Breast epithelium (tissue), 4 donors: ENCODE measurements around the gene HDAC9. TPM values are rescaled to one million over a fixed set of nuclear protein-coding genes. Genes with fewer than 3 reads are reported as not detected.

Experiments used
- DNase-seq, 2 donors: peaks; one replicate each; pipeline ENCODE4 v3.0.0-alpha.2; 2019; ENCODE audit warnings: low spot score in 2 of 2
- H3K27ac ChIP-seq, 2 donors: fragments of 200-600 bp; sonication (generic) in 1 of 2; one replicate each; pipeline ENCODE4 v1.5.1; 2016 to 2019; ENCODE audit warnings: mild to moderate bottlenecking in 1 of 2
- H3K27me3 ChIP-seq, 2 donors: fragments of 200-600 bp; sonication (generic) in 1 of 2; one replicate each; pipeline versions ENCODE4 v1.5.1 to v1.6.0; 2017 to 2019; ENCODE audit warnings: control low read depth in 1 of 2, mild to moderate bottlenecking in 1 of 2
- H3K36me3 ChIP-seq: fragments of 200-600 bp; one replicate; pipeline ENCODE4 v1.5.1; 2019
- H3K4me1 ChIP-seq, 2 donors: fragments of 200-600 bp; sonication (generic); one replicate each; pipeline ENCODE4 v1.5.1; 2016 to 2019; ENCODE audit warnings: control low read depth in 1 of 2
- H3K4me3 ChIP-seq, 3 donors: fragments of 200-600 bp; sonication (generic); 1 replicate in 2 of 3; 2 replicates in 1 of 3; pipeline ENCODE4 v1.5.1; 2016 to 2019; ENCODE audit warnings: mild to moderate bottlenecking in 3 of 3, moderate library complexity in 2 of 3
- H3K9me3 ChIP-seq, 2 donors: fragments of 200-600 bp; sonication (generic) in 1 of 2; one replicate each; pipeline ENCODE4 v1.5.1; 2016 to 2019; ENCODE audit warnings: control low read depth in 1 of 2
- POLR2A ChIP-seq: fragments of 450-650 bp; IDR thresholded peaks from one replicate; pipeline ENCODE4 v1.6.1; 2016; ENCODE audit warnings: antibody characterized with exemption, mild to moderate bottlenecking, moderate library complexity
- POLR2AphosphoS5 ChIP-seq, 3 donors: sonication (generic); formaldehyde crosslinking; IDR thresholded peaks; one replicate each; pipeline ENCODE4 v1.6.1; 2017; ENCODE audit warnings: antibody characterized with exemption in 3 of 3
- intact Hi-C: fragments of 100-400 bp; cut with DNase I; formaldehyde crosslinking; loops from one replicate; pipeline ENCODE4 v1.15.1; 2023; ENCODE audit warnings: low total_unique reads
- total RNA-seq, 3 donors: library from RNA; depleted of rRNA; stranded (reverse); fragments of >200 nt; gene quantifications; one replicate each; pipeline ENCODE4 v1.1.0, GENCODE V29; 2016
- TF ChIP-seq, protein P1 (sequence below), 3 donors: fragments of 450-650 bp; IDR thresholded peaks; one replicate each; pipeline ENCODE4 v1.5.1; 2016 to 2017; ENCODE audit warnings: antibody characterized with exemption in 3 of 3, mild to moderate bottlenecking in 3 of 3, moderate library complexity in 3 of 3

Gene HDAC9
- total RNA-seq, 3 donors from 2014 or later: 7.2 to 27.5 (median 7.3) TPM

DNA sequence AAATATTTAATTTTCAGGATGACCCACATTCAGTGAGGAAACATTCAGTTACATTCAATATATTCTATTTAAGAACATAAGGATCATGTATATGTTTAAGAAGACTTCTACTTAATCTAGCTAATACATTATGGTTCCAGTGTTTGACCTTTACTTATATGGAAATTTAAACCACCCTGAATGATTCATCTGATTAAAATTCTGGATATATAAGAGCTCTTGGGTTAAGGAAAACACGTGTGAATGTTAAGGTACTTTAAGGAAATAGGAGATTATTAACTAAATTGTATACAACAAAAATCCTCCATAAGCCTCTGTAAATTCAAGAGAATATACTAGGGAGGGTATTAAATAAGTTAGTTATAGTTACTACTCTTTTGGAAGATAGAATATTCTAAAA, 40.9 kb downstream of the HDAC9 start:
- Histone ChIP-seq H3K4me3 (no peak overlapping the region), H3K27me3 (no peaks in the 10 kb centered on the region), H3K36me3 (no peaks in the 10 kb centered on the region), H3K4me1 (no peaks in the 10 kb centered on the region), H3K27ac (no peak overlapping the region), H3K9me3 (no peaks in the 10 kb centered on the region)
- intact Hi-C loops: no loop called here
- TF ChIP-seq, protein P1, sequence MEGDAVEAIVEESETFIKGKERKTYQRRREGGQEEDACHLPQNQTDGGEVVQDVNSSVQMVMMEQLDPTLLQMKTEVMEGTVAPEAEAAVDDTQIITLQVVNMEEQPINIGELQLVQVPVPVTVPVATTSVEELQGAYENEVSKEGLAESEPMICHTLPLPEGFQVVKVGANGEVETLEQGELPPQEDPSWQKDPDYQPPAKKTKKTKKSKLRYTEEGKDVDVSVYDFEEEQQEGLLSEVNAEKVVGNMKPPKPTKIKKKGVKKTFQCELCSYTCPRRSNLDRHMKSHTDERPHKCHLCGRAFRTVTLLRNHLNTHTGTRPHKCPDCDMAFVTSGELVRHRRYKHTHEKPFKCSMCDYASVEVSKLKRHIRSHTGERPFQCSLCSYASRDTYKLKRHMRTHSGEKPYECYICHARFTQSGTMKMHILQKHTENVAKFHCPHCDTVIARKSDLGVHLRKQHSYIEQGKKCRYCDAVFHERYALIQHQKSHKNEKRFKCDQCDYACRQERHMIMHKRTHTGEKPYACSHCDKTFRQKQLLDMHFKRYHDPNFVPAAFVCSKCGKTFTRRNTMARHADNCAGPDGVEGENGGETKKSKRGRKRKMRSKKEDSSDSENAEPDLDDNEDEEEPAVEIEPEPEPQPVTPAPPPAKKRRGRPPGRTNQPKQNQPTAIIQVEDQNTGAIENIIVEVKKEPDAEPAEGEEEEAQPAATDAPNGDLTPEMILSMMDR (IDR thresholded peaks at IDR 0.05): no peak
- TF ChIP-seq POLR2AphosphoS5 (IDR thresholded peaks at IDR 0.05) (no peak), POLR2A (no peak)
- no peak for DNase-seq

DNA sequence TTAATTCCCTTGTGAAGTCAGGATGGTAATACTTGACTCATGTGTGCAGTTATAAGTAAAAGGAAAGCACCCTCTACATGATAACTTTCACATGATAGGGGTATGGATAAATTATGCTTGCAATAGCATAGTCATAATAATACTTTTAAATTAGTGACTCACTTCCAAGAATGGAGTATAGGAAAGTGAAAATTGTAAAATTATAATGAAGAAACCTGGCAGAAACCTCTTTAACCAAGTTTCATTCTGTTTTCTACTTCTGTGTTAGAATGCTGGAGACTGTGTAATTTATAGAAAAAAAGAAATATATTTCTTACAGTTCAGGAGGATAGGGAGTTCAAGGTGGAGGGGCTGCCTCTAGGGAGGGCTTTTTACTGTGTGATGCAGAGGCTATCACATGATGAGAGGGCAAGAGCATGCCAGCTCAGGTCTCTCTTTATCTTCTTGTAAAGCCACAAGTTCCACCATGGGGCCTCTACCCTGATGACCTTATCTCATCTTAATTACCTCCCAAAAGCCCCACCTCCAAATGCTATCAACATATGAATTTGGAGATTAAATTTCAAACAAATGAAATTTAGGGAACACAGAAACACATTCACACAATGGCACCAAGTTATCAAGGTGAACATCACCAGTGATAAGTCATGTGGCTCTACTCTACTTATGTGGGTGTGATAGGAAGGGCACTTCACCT, 43.2 kb downstream of the HDAC9 start:
- H3K27me3 ChIP-seq: no peaks in the 10 kb centered on the region
- H3K9me3 ChIP-seq: no peaks in the 10 kb centered on the region
- H3K27ac ChIP-seq: no peak overlapping the region
- no peaks in the 10 kb centered on the region for H3K4me1 ChIP-seq
- no peak overlapping the region for H3K4me3 ChIP-seq
- DNase-seq: no peak
- intact Hi-C loops: no loop called here
- H3K36me3 ChIP-seq: no peaks in the 10 kb centered on the region
- TF ChIP-seq POLR2AphosphoS5 (IDR thresholded peaks at IDR 0.05): no peak
- TF ChIP-seq, protein P1 (IDR thresholded peaks at IDR 0.05): no peak
- no peak for TF ChIP-seq POLR2A

DNA sequence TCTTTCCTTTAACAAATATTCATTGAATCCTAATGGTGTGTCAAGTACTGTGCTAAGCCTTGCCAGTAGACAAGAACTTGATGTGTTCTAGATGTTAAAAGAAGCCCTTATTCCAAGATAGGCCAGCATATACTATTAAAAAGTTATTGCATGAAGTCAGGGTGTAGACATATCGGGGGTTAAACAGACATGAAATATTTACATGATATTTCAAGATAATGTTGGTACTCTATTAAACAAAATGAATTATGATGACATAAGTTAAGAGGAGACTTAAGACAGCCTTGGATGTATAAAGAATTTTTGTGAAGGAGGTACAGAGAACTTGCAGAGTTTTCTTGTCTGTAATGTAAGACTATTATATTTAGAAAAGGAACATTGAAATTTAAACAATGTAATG, 44.8 kb downstream of the HDAC9 start:
- Histone ChIP-seq H3K9me3 (no peaks in the 10 kb centered on the region), H3K27me3 (no peaks in the 10 kb centered on the region), H3K36me3 (no peaks in the 10 kb centered on the region), H3K4me3 (no peak overlapping the region), H3K27ac (no peak overlapping the region), H3K4me1 (no peaks in the 10 kb centered on the region)
- intact Hi-C loops: no loop called here
- TF ChIP-seq, protein P1 (IDR thresholded peaks at IDR 0.05): no peak
- TF ChIP-seq POLR2AphosphoS5 (IDR thresholded peaks at IDR 0.05) (no peak), POLR2A (no peak)
- no peak for DNase-seq

GRCh38 chr7:18541181-18541870, 45.8 kb downstream of the HDAC9 start:
- H3K4me3 ChIP-seq: no peak overlapping the region
- no peaks in the 10 kb centered on the region for H3K36me3 ChIP-seq
- H3K27me3 ChIP-seq: no peaks in the 10 kb centered on the region
- intact Hi-C loops: no loop called here
- no peaks in the 10 kb centered on the region for H3K9me3 ChIP-seq
- DNase-seq: no peak
- H3K27ac ChIP-seq: no peak overlapping the region
- no peaks in the 10 kb centered on the region for H3K4me1 ChIP-seq
- TF ChIP-seq, protein P1 (IDR thresholded peaks at IDR 0.05): no peak
- TF ChIP-seq POLR2AphosphoS5 (IDR thresholded peaks at IDR 0.05) (no peak), POLR2A (no peak)

GRCh38 chr7:18541871-18542212, 46.3 kb downstream of the HDAC9 start:
- DNase-seq: no peak
- intact Hi-C loops: no loop called here
- TF ChIP-seq POLR2AphosphoS5 (IDR thresholded peaks at IDR 0.05): no peak
- TF ChIP-seq, protein P1 (IDR thresholded peaks at IDR 0.05): no peak
- Histone ChIP-seq H3K36me3 (no peaks in the 10 kb centered on the region), H3K4me1 (no peaks in the 10 kb centered on the region), H3K4me3 (no peak overlapping the region), H3K27ac (no peak overlapping the region), H3K27me3 (no peaks in the 10 kb centered on the region), H3K9me3 (no peaks in the 10 kb centered on the region)
